Glomerular visceral epithelial cell (primary cell): ENCODE data around the gene CCDC60.
A peak's percentile ranks its signal among the peaks of the same experiment; 100 is the strongest.

ENCODE experiments used
- DNase-seq: peaks from one replicate; pipeline ENCODE4 v3.0.0-alpha.2; 2016; ENCODE audit errors: extremely low spot score

CCDC60 gene

DNA sequence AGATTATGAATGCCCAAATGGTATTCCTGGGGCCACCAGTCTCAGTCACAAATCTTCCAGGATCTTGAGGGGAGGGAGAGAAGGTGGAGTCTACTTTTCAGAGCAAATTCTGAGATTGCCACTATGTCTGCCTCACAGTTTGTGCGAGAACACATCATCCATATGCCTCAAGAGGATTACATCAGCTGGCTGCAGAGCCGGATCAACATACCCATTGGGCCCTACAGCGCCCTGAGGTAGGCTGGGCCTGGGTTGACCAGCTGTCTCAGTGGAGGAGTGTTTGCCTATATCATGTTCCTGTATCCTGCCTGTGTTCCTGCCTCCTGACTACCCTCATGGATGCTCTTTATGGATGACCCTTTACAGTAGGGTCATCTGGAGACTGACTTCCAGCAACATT, 205.9 kb downstream of the CCDC60 start:
- DNase-seq = no peak

DNA sequence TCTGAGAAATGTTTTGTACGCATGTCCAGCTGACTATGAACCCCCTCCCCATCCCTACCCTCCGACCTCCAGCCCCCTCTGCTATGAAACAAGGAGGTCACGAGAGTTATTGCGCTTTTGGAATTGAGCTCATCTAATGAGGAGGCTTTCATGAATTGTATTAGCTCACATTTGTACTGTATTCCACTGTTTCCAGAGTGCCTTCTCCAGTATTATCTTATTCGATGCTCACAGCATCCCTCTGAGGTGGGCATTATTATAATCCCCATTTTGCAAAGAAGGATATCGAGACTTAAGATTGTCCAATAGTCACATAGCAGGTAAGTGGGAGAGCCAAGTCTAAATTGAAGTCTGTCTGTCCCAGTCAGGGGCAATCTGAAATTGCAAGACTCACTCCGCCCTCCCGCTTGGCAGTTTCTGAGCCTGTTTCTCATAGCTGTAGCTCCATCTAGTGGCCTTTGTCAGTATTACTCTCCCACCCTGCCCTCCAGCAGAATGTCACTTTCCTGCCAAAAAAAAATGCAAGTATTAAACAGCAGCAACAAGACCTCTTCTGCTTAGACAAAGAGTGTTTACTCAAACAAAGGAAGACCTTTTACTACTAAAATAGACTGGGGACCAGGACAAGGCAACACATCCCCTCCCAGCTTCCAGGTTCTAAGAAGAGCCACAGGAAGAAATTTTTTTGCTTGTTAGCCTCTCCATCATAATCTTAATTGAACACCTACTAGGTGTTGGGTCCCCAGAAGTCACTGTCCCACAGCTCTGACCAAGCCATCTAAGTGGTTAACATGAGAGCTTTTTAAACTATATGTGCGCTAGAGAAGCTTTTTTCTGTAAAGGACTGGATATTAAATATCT, 210.5 kb downstream of the CCDC60 start:
- peak; percentile 54 for DNase-seq

DNA sequence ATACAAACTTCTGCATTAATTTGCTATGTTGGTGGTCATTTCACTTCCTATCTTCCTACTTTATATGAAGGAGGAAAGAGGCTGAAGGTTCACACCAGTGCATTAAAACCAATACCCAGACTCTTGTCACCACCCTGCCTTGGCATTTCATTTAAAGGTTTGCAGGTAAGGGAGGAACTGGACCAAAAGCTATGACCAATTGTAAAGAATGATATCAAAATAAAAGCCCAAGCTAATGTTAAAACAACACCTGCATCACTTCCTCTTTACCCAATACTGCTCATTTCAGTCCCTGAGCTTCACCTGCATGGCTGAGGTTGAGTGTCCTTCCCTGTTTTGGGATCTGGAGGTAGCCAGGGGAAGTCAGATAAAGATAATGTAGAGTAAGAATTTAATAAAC, 211.8 kb downstream of the CCDC60 start:
- DNase-seq = no peak

GRCh38 chr12:119547001-119547400, 212.5 kb downstream of the CCDC60 start:
- no peak for DNase-seq

DNA sequence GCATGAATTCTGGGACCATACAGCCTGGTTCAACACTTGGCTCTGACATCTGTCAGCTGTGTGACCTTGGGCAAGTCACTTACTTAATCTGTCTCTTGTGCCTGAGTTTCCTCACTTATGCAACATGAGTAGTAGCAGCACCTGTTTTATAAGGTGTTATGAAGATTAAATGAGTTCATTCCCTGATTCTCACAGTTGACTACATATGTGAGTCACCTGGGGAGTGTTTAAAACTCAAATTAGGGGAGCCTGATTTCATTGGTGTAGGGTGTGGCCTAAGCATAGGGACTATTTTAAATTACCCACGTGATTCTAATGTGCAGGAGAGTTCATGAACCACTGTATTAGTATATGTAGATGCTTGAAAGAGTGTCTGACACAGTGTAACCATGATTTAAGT, 222.3 kb downstream of the CCDC60 start:
- DNase-seq = no peak

DNA sequence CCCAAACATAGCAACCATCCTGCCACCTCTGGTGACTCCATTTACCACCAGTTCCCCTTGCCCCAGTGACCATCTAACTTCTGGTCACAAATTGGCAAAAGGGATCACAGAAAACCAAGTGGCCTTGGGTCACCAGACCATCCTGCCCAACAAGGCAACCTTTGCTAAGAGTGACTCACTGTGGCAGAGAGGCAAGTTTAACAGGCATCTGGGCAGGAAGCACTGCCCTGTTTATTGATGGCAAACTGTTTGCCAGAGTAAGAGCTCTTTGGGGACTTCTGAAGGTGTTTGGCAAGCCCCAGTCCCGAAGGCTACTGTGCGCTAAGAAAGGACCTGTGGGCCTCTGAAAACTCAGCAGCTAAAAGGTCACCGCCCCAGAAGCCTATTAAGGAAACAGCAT, 230.9 kb downstream of the CCDC60 start:
- no peak for DNase-seq

GRCh38 chr12:119570771-119571170, 236.2 kb downstream of the CCDC60 start:
- DNase-seq = no peak

- DNase-seq = no peak
Measured at GRCh38 chr12:119573086-119573485, 238.6 kb downstream of the CCDC60 start.

DNA sequence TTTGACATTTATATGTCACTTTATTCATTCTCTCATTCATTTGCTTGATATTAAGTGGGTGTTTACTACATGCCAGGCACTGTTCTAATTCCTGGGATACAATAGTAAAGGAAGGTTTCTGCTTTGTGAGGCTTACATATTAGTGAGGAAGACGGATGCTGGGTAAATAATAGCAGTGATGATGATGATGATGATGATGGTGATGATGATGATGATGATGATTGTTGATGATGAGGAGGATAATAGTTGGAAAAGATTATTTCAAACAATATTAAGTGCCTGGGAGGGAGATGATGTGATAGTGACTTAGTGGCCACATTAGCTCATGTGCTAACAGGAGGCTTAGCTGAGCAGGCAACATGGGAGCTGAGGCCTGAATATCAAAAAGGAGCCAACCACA, 239.7 kb downstream of the CCDC60 start:
- no peak for DNase-seq

DNA sequence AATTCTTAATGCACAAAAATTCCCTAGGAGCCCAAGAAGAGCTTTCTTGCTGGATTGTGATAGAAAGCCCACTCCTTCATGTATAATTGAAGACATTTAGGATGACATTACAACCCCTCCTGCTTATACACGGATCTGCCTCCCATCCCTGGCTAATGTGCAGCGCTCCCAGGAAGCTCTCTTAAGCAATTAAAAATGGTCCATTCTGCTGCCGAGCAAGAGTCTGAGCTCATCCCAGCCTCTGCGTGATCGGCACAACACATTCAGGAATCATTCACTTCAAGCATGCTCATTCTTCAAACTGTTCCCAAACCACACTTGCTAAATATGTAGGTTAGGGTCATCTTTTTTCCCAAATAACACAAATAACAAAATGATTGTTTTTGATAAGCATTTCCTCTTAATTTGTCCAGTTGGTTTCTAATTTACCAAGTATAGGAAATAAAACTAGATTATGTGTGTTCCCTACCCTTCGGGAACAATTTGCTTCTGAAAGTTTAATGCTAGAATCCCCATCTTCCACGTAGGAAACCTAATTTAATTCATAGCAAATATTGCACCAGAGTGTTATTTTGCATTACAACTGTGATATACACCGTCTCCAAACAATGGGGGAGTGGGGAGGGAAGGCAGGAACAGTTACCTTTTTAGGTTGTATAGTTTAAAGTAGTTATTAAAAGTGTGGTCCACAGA, 241.7 kb downstream of the CCDC60 start:
- DNase-seq = no peak

DNA sequence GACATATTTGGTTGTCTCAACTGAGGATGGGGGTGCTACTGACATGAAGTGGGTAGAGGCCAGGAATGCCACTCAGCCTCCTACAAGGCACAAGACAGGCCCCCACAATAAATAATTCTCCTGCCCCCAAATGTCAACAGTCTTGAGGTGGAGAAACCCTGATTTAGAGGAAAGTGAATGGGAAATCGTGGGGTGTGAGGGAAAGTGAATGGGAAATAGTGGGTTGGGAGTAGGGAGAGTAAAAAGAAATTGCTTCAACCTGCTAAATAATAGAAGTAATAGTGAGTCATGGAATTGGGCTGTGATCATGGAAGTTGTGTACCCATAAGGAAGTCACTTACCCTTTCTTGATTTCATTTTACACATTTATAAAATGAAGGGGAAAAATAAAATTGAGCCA, 242.4 kb downstream of the CCDC60 start:
- DNase-seq = no peak

DNA sequence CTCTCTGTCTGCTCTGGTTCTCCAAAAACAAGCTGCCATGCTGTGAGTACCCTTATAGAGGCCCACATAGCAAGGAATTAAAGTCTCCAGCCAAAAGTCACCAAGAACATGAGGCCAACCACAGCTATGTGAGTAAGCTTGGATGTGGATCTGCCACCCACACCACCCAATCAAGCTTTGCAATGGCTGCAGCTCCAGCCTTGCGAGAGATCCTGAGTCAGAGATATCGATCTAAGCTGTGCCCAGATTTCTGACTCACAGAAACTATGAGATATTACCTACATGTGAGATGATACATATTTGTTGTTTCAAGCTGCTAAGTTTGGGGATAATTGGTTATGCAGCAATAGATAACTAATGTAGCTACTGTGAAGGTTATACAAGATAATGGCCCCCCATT, 243.6 kb downstream of the CCDC60 start:
- DNase-seq = no peak

- no peak for DNase-seq
Measured at GRCh38 chr12:119589097-119589496, 254.6 kb downstream of the CCDC60 start.

GRCh38 chr12:119589634-119590033, 255.1 kb downstream of the CCDC60 start:
- no peak for DNase-seq
